ENCODE data around the gene HAAO. TPM values are rescaled to one million over a fixed set of nuclear protein-coding genes. Genes with fewer than 3 reads are reported as not detected.
A peak's percentile ranks its signal among the peaks of the same experiment; 100 is the strongest.

The HAAO gene
- total and polyA plus RNA-seq, 12 donors = 2.7 to 30.1 (median 12.6) TPM

DNA sequence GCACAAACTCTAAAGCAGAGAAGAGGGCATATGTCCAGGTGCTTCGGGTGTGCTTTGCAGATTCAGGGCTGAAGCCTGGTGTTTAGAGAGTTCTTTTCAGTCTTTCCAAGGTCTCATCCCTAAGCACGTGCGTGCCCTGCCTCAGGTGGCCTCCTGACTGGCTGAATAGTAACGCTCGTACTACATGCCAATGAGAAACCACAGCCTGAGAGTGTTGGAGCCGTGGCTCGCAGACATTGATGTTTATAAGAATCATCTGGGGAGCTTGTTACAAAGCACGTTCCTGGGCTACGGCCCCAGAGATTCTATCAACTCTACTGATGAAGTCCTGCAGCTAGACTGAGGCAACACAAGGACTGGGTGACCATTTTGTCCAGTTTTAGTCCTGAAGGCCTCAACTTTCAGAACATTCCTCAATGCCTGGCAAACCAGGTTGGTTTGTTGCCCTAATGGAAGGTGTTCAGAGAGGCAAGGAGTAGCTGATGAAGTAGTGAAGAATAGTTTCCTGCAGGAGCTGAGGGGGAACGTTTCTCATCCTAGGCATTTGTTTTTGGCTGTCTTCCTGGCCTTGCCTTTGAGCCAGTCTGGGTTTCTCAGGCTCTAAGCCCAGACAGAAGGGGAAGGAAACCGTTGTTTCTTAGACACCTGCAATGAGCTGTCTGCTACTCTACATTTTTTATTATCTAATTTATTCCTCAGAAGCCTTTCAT is 31.5 kb upstream of the HAAO start:
- intact Hi-C loops (cut with DNase I) = loop anchor here in 1 of 2 donors (10.0 kb wide), 1 partner anchor 731 kb away; no protein-coding TSS in a partner anchor
- DNase-seq = peak in 1 of 7 donors; percentile 12
- 74 to 78% (median 77%) methylated on average over 11 of the region's 11 CpGs for WGBS, 4 donors
- H3K27ac ChIP-seq = no peak overlapping the region
- no peak overlapping the region for H3K4me3 ChIP-seq
- TF ChIP-seq, protein P1, sequence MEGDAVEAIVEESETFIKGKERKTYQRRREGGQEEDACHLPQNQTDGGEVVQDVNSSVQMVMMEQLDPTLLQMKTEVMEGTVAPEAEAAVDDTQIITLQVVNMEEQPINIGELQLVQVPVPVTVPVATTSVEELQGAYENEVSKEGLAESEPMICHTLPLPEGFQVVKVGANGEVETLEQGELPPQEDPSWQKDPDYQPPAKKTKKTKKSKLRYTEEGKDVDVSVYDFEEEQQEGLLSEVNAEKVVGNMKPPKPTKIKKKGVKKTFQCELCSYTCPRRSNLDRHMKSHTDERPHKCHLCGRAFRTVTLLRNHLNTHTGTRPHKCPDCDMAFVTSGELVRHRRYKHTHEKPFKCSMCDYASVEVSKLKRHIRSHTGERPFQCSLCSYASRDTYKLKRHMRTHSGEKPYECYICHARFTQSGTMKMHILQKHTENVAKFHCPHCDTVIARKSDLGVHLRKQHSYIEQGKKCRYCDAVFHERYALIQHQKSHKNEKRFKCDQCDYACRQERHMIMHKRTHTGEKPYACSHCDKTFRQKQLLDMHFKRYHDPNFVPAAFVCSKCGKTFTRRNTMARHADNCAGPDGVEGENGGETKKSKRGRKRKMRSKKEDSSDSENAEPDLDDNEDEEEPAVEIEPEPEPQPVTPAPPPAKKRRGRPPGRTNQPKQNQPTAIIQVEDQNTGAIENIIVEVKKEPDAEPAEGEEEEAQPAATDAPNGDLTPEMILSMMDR (IDR thresholded peaks at IDR 0.05) = no peak
- TF ChIP-seq POLR2A (IDR thresholded peaks at IDR 0.05) = no peak
- H3K4me1 ChIP-seq (replicated peaks in 1 of 2) = peaks cover 0 to 14% of the 10 kb centered on the region in 2 donors
- H3K27me3 ChIP-seq = no peaks in the 10 kb centered on the region
- H3K9me3 ChIP-seq (replicated peaks in 1 of 3) = no peaks in the 10 kb centered on the region
- H3K36me3 ChIP-seq (replicated peaks in 1 of 2) = no peaks in the 10 kb centered on the region

DNA sequence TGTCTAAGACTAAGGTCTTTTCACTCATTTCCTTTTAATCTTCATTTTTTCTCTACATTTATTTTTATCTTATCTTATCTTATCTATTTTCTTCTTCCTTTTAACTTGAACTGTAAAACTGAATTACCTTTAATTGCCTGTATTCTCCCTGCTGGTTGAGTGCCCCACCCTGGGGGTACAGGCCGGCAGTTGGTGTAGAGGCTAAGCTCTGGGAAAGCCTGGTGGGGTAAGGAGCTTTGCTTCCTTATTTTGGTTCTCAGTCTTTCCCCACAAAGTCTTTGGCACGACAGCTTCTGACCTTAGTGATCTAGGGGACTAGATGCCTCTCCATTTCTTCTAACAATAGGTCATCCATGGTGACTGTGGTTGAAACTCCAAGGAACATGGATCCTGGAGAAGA is 26.8 kb upstream of the HAAO start:
- H3K9me3 ChIP-seq (replicated peaks in 1 of 3) = no peaks in the 10 kb centered on the region
- no peaks in the 10 kb centered on the region for H3K36me3 ChIP-seq (replicated peaks in 1 of 2)
- 60 to 65% (median 62%) methylated on average over 2 of the region's 2 CpGs for WGBS, 4 donors
- intact Hi-C loops (cut with DNase I) = no loop called here
- no peak overlapping the region for H3K4me3 ChIP-seq
- no peak overlapping the region for H3K27ac ChIP-seq
- H3K4me1 ChIP-seq (replicated peaks in 1 of 2) = no peaks in the 10 kb centered on the region
- no peaks in the 10 kb centered on the region for H3K27me3 ChIP-seq
- TF ChIP-seq POLR2A (IDR thresholded peaks at IDR 0.05) = no peak
- no peak for DNase-seq

DNA sequence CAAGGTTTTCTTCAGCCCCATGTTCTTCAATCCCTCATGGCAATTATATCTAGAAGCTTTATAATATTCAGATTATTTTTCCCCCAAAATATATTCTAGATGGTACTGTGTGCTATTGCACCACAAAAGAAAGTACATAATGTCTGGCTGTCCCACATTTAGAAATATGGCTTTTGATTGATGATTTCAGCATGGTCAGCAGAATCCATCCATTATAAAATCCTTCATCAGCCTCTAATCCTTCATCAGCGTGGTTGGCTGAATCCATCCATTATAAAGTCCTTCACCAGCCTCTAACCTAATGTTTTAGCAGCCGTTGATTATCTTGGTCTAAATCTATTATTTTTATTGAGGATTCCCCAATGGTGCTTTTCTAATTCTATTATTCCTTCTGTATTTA is 23.3 kb upstream of the HAAO start:
- Histone ChIP-seq H3K27ac (no peak overlapping the region), H3K36me3 (replicated peaks in 1 of 2) (no peaks in the 10 kb centered on the region), H3K27me3 (no peaks in the 10 kb centered on the region), H3K9me3 (replicated peaks in 1 of 3) (no peaks in the 10 kb centered on the region), H3K4me1 (replicated peaks in 1 of 2) (peaks cover 0 to 1% of the 10 kb centered on the region in 2 donors), H3K4me3 (no peak overlapping the region)
- intact Hi-C loops (cut with DNase I) = no loop called here
- WGBS, 4 donors = 26 to 35% (median 32%) methylated on average over 2 of the region's 2 CpGs
- no peak for TF ChIP-seq POLR2A (IDR thresholded peaks at IDR 0.05)
- TF ChIP-seq, protein P1 (IDR thresholded peaks at IDR 0.05) = no peak
- no peak for DNase-seq

DNA sequence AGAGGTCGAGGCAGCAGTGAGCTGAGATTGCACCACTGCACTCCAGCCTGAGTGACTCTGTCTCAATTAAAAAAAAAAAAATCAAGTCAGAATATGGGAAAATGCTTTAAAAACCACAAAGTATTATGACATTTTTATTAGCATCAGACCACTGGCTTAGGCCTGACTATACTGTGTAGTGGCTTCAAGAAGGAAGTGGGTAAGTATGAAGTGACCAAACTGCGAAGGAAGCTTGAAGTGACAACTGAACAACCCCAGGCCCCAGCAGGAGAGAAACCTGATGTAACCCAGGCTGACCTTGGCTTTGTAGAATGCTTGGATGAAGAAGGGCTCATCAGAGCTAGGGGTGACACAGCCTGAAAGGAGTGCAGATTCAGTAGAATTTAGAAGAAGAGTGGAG is 21.4 kb upstream of the HAAO start:
- H3K36me3 ChIP-seq (replicated peaks in 1 of 2) = no peaks in the 10 kb centered on the region
- 75 to 94% (median 83%) methylated on average over 2 of the region's 2 CpGs for WGBS, 4 donors
- H3K27me3 ChIP-seq = no peaks in the 10 kb centered on the region
- H3K4me1 ChIP-seq (replicated peaks in 1 of 2) = peaks cover 8 to 12% of the 10 kb centered on the region in 2 donors
- TF ChIP-seq, protein P1 (IDR thresholded peaks at IDR 0.05) = no peak
- no peak for TF ChIP-seq POLR2A (IDR thresholded peaks at IDR 0.05)
- intact Hi-C loops (cut with DNase I) = no loop called here
- H3K27ac ChIP-seq = no peak overlapping the region
- no peak for DNase-seq
- no peaks in the 10 kb centered on the region for H3K9me3 ChIP-seq (replicated peaks in 1 of 3)
- no peak overlapping the region for H3K4me3 ChIP-seq
